GM18502 (cell line): ENCODE data around the gene NFKBIA.
"Not testable (repeated sequence)": the region's sequence is repeated elsewhere in the genome, so short reads cannot be mapped to it uniquely, and the experiment has no call there.

Source experiments
- ATAC-seq: cut with Tn5 transposase; IDR thresholded peaks from one replicate; pipeline ENCODE4 v1.9.1; 2021; ENCODE audit warnings: mild to moderate bottlenecking; ENCODE audit not compliant: unreplicated experiment, poor library complexity

Gene NFKBIA

GRCh38 chr14:35404449-35405303 lies at the start of gene NFKBIA:
Gene NFKBIA (minus strand): TSS chr14:35404749. CDS start chr14:35404644, 105 bp downstream.
- peak; percentile 62 for ATAC-seq

- ATAC-seq, result no peak
Observed at GRCh38 chr14:35446450-35446849, 41.9 kb upstream of the NFKBIA start.

GRCh38 chr14:35444104-35444503 lies 39.6 kb upstream of the NFKBIA start:
- no peak for ATAC-seq

- no peak for ATAC-seq
Observed at GRCh38 chr14:35441160-35441559, 36.6 kb upstream of the NFKBIA start.

GRCh38 chr14:35438910-35439713 lies 34.6 kb upstream of the NFKBIA start:
- no peak for ATAC-seq

- ATAC-seq, result not testable (repeated sequence)
Observed at GRCh38 chr14:35438492-35438891, 33.9 kb upstream of the NFKBIA start.

- no peak for ATAC-seq
Observed at GRCh38 chr14:35435177-35435576, 30.6 kb upstream of the NFKBIA start.

GRCh38 chr14:35433826-35434225 lies 29.3 kb upstream of the NFKBIA start:
- no peak for ATAC-seq

GRCh38 chr14:35430459-35431199 lies 26.1 kb upstream of the NFKBIA start:
- no peak for ATAC-seq

- ATAC-seq, result no peak
Observed at GRCh38 chr14:35429951-35430350, 25.4 kb upstream of the NFKBIA start.

- no peak for ATAC-seq
Observed at GRCh38 chr14:35425850-35426249, 21.3 kb upstream of the NFKBIA start.

- no peak for ATAC-seq
Observed at GRCh38 chr14:35423621-35424020, 19.1 kb upstream of the NFKBIA start.

- ATAC-seq, result no peak
Observed at GRCh38 chr14:35420036-35420811, 15.7 kb upstream of the NFKBIA start.

- ATAC-seq, result no peak
Observed at GRCh38 chr14:35419429-35419841, 14.9 kb upstream of the NFKBIA start.

GRCh38 chr14:35418093-35418492 lies 13.5 kb upstream of the NFKBIA start:
- ATAC-seq, result no peak

- peak; percentile 55 for ATAC-seq
Observed at GRCh38 chr14:35416108-35416750, 11.7 kb upstream of the NFKBIA start.

- no peak for ATAC-seq
Observed at GRCh38 chr14:35414365-35414764, 9.8 kb upstream of the NFKBIA start.

- no peak for ATAC-seq
Observed at GRCh38 chr14:35412272-35413056, 7.9 kb upstream of the NFKBIA start.

- no peak for ATAC-seq
Observed at GRCh38 chr14:35410858-35411257, 6.3 kb upstream of the NFKBIA start.
